ENCODE results near the gene ZNG1B. TPM values are rescaled to one million over a fixed set of nuclear protein-coding genes. Genes with fewer than 3 reads are reported as not detected.
A peak's percentile ranks its signal among the peaks of the same experiment; 100 is the strongest.
"Not testable (repeated sequence)": the region's sequence is repeated elsewhere in the genome, so short reads cannot be mapped to it uniquely, and the experiment has no call there.

ZNG1B gene
- polyA plus RNA-seq, 1 donor from 2014 or later, result 106 TPM

DNA sequence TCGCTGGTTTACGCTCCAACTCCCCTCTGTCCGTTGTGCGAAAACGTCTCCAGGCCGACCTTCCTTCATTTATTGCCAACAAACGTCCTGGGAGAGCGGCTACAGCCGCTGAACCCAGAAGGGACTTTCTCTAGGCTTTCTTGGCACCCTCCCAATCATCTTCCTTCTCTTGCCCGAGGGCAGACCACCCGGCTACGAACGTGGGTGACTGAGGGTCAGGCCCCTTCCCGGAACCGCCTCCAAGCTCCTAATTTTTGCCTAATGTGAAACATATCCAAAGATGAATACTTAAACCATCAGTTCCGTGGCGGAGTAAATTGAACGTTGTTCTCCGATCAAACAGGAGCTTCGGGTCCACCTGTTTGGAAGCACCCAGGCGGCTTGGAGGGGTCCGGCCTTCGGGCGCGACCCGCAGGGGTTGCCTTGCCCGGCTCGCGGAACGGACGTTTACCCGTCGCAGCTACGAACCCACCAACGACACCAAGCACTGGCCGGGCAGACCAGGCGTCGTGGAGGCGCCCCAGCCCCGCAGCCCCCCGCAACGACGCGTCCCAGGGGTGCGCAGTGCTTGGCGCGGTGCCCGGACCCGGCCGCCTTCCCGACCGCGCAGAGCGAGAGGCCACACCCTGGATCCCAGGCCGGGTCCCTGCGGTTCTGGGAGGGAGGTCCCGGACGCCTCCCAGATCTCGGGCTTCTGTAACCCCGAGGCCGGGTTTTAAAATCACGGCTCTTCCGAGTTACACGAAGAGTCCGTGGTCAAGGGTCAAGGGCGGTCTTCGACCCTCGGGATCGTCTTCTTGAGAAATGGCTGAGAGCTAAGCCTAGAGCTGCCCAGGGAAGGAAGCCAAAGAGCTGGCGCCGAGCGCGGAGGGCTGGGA lies 65.0 kb downstream of the ZNG1B start:
- H4K20me1 ChIP-seq (ENCODE audit: insufficient read depth); H3K27ac ChIP-seq (ENCODE audit: low read length); H3K9ac ChIP-seq (ENCODE audit: low read length); H3K79me2 ChIP-seq (replicated peaks; ENCODE audit: insufficient read depth, low read length); H3F3A ChIP-seq (ENCODE audit: insufficient read depth, low read length, poor library complexity, severe bottlenecking); H2AFZ ChIP-seq (ENCODE audit: low read depth, low read length); H3K9me3 ChIP-seq (ENCODE audit: low read length); H3K9me2 ChIP-seq (ENCODE audit: insufficient read depth, low read length); H3K36me3 ChIP-seq (ENCODE audit: insufficient read depth, low read length); H3K4me2 ChIP-seq (ENCODE audit: low read length): not testable (repeated sequence)
- Histone ChIP-seq H3K27me3 (ENCODE audit: insufficient read depth, low read depth, low read length) (peaks cover 28% of the 10 kb centered on the region), H3K4me3 (ENCODE audit: low read length) (peak overlapping the region; percentile 58)

DNA sequence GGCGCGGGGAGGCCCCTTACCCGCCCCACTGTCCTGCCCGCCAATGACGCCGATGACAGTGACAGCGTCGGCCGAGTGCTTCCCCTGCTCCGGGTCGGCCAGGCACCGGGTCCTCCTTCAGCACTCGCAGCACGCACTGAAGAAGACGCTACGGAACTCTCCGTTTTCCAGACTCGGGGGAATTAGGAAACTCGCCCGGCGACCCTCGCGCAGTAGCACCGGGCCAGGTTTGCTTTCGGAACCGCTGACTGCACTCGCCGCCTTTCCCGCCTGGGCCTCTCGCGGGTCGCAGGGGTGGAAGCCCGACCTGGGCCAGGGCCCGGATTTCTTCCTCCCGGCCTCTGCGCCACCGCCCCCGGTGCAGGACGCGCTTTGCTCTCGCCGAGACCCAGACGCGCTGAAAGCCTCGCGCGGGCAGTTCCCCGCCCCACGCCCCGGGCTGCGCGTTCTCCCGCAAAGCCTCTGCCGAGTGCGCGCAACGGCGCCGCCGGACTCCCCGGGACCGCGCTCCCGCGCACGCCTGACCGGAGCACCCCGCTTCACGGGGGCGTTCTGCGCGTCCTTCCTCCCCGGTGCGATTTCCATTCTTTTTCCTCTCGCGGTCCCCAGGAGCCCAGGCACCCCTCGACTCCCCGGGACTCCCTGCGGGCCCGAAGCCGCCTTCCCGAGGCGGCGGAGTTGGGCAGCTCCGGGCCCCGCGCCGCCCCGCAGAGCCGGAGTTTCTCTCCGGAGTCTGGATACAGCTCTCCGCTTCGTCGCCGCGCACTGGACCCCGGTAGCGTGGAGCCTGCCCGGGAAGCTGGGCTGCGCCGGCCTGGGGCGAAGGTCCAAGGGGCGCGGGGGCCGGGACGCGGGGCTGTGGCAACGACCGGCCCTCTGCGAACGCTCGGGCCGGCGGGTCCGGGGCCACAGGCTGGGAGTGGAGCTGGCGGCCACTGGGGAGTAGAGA lies 65.9 kb downstream of the ZNG1B start:
- not testable (repeated sequence) for H3F3A ChIP-seq (ENCODE audit: insufficient read depth, low read length, poor library complexity, severe bottlenecking); H3K9ac ChIP-seq (ENCODE audit: low read length); H3K9me3 ChIP-seq (ENCODE audit: low read length); H3K9me2 ChIP-seq (ENCODE audit: insufficient read depth, low read length); H3K36me3 ChIP-seq (ENCODE audit: insufficient read depth, low read length); H3K79me2 ChIP-seq (replicated peaks; ENCODE audit: insufficient read depth, low read length); H3K4me2 ChIP-seq (ENCODE audit: low read length); H2AFZ ChIP-seq (ENCODE audit: low read depth, low read length); H4K20me1 ChIP-seq (ENCODE audit: insufficient read depth); H3K27ac ChIP-seq (ENCODE audit: low read length)
- Histone ChIP-seq H3K4me3 (ENCODE audit: low read length) (peak overlapping the region; percentile 58), H3K27me3 (ENCODE audit: insufficient read depth, low read depth, low read length) (peaks cover 32% of the 10 kb centered on the region)

DNA sequence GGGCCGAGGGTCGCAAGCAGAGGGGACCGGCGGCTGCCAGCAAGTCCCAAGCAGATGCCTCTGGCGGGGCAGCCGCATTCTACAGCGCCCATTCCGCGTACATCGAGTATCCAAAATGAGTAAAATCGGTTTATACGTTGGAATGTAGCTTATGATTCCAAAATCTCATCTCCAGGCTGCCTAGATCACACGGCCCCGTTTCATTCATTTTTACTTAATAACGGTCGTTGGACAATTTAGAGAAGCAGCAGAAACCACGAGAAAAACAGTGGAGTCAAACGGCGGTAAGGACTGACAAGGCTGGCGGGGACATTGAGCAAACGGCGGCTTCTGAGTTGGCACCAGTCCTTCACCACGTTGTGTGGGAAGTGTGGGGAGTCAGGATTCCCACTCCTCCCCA lies 66.6 kb downstream of the ZNG1B start:
- not testable (repeated sequence) for H3K4me3 ChIP-seq (ENCODE audit: low read length); H3K9me3 ChIP-seq (ENCODE audit: low read length); H3K4me2 ChIP-seq (ENCODE audit: low read length); H3F3A ChIP-seq (ENCODE audit: insufficient read depth, low read length, poor library complexity, severe bottlenecking); H3K9ac ChIP-seq (ENCODE audit: low read length); H3K27ac ChIP-seq (ENCODE audit: low read length); H2AFZ ChIP-seq (ENCODE audit: low read depth, low read length); H3K79me2 ChIP-seq (replicated peaks; ENCODE audit: insufficient read depth, low read length); H3K36me3 ChIP-seq (ENCODE audit: insufficient read depth, low read length); H4K20me1 ChIP-seq (ENCODE audit: insufficient read depth); H3K9me2 ChIP-seq (ENCODE audit: insufficient read depth, low read length)
- H3K27me3 ChIP-seq (ENCODE audit: insufficient read depth, low read depth, low read length), result peaks cover 35% of the 10 kb centered on the region
- peak; percentile 57 for TF ChIP-seq POLR2AphosphoS5 (IDR thresholded peaks at IDR 0.05)

DNA sequence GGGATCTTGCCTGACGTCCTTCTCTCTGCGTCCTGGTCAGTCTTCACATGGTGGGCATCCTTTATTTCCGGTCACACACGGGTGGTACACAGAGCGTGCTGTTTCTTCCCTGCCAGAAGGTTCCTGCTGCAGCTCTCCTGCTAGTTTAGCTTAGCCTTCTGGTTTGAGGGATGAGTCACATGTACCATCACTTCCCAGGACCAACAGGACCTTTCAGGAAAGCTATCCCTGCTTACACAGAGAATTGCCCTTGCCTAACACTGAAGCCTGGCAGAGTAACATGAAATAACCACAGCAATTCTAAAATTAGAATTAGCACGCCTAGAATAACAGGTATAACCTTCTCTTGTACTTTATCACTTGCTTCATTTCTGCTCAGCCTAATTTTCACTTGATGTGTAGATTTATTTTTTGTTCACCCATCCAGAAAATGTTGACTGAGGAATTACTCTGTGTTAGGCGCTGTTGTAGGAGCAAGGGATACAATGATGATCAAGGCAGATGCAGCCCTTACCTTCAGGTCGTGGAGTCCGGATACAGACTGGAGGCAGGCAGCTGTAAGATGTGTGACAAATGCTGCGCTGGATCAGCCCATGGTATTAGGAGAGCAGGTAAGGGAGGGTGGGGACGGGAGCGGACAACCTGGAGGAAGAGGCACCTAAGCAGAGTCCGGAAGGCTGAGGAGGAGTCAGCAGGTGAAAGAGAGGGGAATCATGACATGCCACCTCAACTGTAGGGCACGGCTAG lies 70.1 kb downstream of the ZNG1B start:
- not testable (repeated sequence) for H3K79me2 ChIP-seq (replicated peaks; ENCODE audit: insufficient read depth, low read length); H4K20me1 ChIP-seq (ENCODE audit: insufficient read depth); H3K36me3 ChIP-seq (ENCODE audit: insufficient read depth, low read length); H3K4me2 ChIP-seq (ENCODE audit: low read length); H3K27ac ChIP-seq (ENCODE audit: low read length); H3K9ac ChIP-seq (ENCODE audit: low read length); H3K4me3 ChIP-seq (ENCODE audit: low read length); H3K9me3 ChIP-seq (ENCODE audit: low read length); H3K9me2 ChIP-seq (ENCODE audit: insufficient read depth, low read length); H3F3A ChIP-seq (ENCODE audit: insufficient read depth, low read length, poor library complexity, severe bottlenecking); H2AFZ ChIP-seq (ENCODE audit: low read depth, low read length)
- H3K27me3 ChIP-seq (ENCODE audit: insufficient read depth, low read depth, low read length), result peaks cover 23% of the 10 kb centered on the region

DNA sequence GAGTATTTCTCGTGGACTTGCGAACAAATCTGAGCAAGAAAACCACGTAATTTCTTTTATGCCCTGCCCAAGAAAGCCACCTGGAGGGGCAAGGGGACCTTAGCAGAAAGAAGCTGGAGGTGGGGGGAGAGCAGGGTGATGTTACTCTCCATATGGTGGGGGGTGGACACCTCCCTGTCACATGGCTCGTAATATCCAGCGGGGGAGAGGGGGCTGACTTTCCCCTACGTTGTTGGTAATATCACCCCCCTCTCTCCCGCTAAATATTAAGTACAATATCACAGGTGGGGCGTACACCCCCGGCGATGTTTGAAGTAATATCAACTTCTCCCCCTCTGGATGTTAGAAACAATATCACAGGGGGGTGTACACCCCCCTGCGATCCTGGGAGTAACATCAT lies 70.7 kb downstream of the ZNG1B start:
- not testable (repeated sequence) for H3K9ac ChIP-seq (ENCODE audit: low read length); H3K9me2 ChIP-seq (ENCODE audit: insufficient read depth, low read length); H3F3A ChIP-seq (ENCODE audit: insufficient read depth, low read length, poor library complexity, severe bottlenecking); H3K9me3 ChIP-seq (ENCODE audit: low read length); H3K79me2 ChIP-seq (replicated peaks; ENCODE audit: insufficient read depth, low read length); H4K20me1 ChIP-seq (ENCODE audit: insufficient read depth); H3K4me3 ChIP-seq (ENCODE audit: low read length); H2AFZ ChIP-seq (ENCODE audit: low read depth, low read length); H3K4me2 ChIP-seq (ENCODE audit: low read length); H3K36me3 ChIP-seq (ENCODE audit: insufficient read depth, low read length); H3K27ac ChIP-seq (ENCODE audit: low read length)
- H3K27me3 ChIP-seq (ENCODE audit: insufficient read depth, low read depth, low read length), result peaks cover 19% of the 10 kb centered on the region

DNA sequence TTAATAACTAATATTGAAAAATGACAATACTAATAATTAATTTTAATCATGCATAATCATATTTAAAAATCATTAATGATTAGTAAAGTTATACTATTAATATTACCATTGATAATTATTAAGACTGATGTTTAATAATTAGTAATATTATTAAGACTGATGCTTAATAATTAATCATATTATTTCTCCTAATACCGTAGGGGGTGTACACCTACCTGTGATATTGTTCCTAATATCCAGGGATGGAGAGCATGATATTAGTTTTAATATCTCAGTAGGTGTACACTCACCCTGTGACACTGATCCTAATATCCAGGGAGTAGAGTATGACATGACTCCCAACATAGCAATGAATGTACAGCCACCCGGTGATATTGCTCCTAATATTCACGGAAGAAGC lies 73.4 kb downstream of the ZNG1B start:
- H3K9me2 ChIP-seq (ENCODE audit: insufficient read depth, low read length); H3K27me3 ChIP-seq (ENCODE audit: insufficient read depth, low read depth, low read length): not testable (repeated sequence)

DNA sequence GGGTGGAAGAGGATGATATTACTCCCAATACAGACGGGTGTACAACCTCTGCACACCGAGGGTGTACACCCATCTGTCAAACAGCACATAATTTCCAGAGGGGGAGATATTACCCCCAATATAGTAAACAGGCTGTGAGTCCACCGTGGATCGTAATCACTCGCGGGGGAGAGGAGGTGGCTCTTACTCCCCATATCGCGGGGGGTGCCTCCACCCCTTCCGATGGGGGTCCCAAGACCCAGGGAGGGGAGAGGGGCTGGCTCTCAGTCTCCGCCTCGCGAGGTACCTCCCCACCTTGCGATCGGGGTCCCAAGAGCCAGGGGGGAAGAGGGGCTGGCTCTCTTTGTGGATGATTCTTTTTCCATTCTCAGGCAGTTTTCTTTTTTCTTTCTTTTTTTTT lies 74.4 kb downstream of the ZNG1B start:
- H2AFZ ChIP-seq (ENCODE audit: low read depth, low read length); H3K4me2 ChIP-seq (ENCODE audit: low read length); H3K9me2 ChIP-seq (ENCODE audit: insufficient read depth, low read length); H3K27ac ChIP-seq (ENCODE audit: low read length); H3K9me3 ChIP-seq (ENCODE audit: low read length); H3K36me3 ChIP-seq (ENCODE audit: insufficient read depth, low read length); H3F3A ChIP-seq (ENCODE audit: insufficient read depth, low read length, poor library complexity, severe bottlenecking); H4K20me1 ChIP-seq (ENCODE audit: insufficient read depth); H3K4me3 ChIP-seq (ENCODE audit: low read length); H3K79me2 ChIP-seq (replicated peaks; ENCODE audit: insufficient read depth, low read length); H3K9ac ChIP-seq (ENCODE audit: low read length); H3K27me3 ChIP-seq (ENCODE audit: insufficient read depth, low read depth, low read length): not testable (repeated sequence)

More for the DNA sequence above, 73.4 kb downstream of the ZNG1B start:
- H3K27ac ChIP-seq (ENCODE audit: low read length); H3K9ac ChIP-seq (ENCODE audit: low read length); H4K20me1 ChIP-seq (ENCODE audit: insufficient read depth); H3K36me3 ChIP-seq (ENCODE audit: insufficient read depth, low read length); H3F3A ChIP-seq (ENCODE audit: insufficient read depth, low read length, poor library complexity, severe bottlenecking); H3K9me3 ChIP-seq (ENCODE audit: low read length); H3K4me3 ChIP-seq (ENCODE audit: low read length); H2AFZ ChIP-seq (ENCODE audit: low read depth, low read length); H3K4me2 ChIP-seq (ENCODE audit: low read length); H3K79me2 ChIP-seq (replicated peaks; ENCODE audit: insufficient read depth, low read length): not testable (repeated sequence)
